Mesendoderm (in vitro differentiated cells): ENCODE measurements around the gene CLSTN1.

ENCODE experiments used
- DNase-seq: peaks from one replicate; pipeline ENCODE4 v3.0.0; 2013
- H2AK5ac ChIP-seq: 2 replicates; pipeline ENCODE4 v1.6.1; 2013; ENCODE audit warnings: low read length, inconsistent platforms
- H2BK120ac ChIP-seq: 2 replicates; pipeline ENCODE4 v1.6.1; 2013; ENCODE audit warnings: low read depth, mild to moderate bottlenecking, low read length, moderate library complexity, mixed read lengths
- H2BK15ac ChIP-seq: replicated peaks from 2 replicates; pipeline ENCODE4 v1.6.1; 2013; ENCODE audit warnings: low read depth, mild to moderate bottlenecking, moderate library complexity
- H2BK5ac ChIP-seq: 2 replicates; pipeline ENCODE4 v1.6.1; 2013; ENCODE audit warnings: low read length, inconsistent platforms
- H3K18ac ChIP-seq: 2 replicates; pipeline ENCODE4 v1.6.1; 2013; ENCODE audit warnings: mild to moderate bottlenecking, low read length, mixed read lengths
- H3K23ac ChIP-seq: one replicate; pipeline ENCODE4 v1.6.1; 2013; ENCODE audit warnings: low read length
- H3K27ac ChIP-seq: 2 replicates; pipeline ENCODE4 v1.5.1; 2013; ENCODE audit warnings: low read depth, mild to moderate bottlenecking, inconsistent platforms, low read length, moderate library complexity
- H3K27me3 ChIP-seq: 2 replicates; pipeline ENCODE4 v1.6.1; 2013; ENCODE audit warnings: low read length, control low read depth, mild to moderate bottlenecking, inconsistent platforms; ENCODE audit not compliant: insufficient read depth, poor library complexity
- H3K36me3 ChIP-seq: 2 replicates; pipeline ENCODE4 v1.6.1; 2013; ENCODE audit warnings: low read length, inconsistent platforms; ENCODE audit not compliant: control insufficient read depth, insufficient read depth
- H3K4ac ChIP-seq: one replicate; pipeline ENCODE4 v1.6.1; 2013; ENCODE audit warnings: low read depth, mild to moderate bottlenecking, low read length, moderate library complexity
- H3K4me1 ChIP-seq: 2 replicates; pipeline ENCODE4 v1.6.1; 2013; ENCODE audit warnings: low read depth, low read length, inconsistent platforms; ENCODE audit not compliant: control insufficient read depth
- H3K4me2 ChIP-seq: 2 replicates; pipeline ENCODE4 v1.6.1; 2013; ENCODE audit warnings: low read length
- H3K4me3 ChIP-seq: 2 replicates; pipeline ENCODE4 v1.5.1; 2013; ENCODE audit warnings: mild to moderate bottlenecking, low read length
- H3K56ac ChIP-seq: one replicate; pipeline ENCODE4 v1.6.1; 2013; ENCODE audit warnings: low read length
- H3K79me1 ChIP-seq: 2 replicates; pipeline ENCODE4 v1.6.1; 2013; ENCODE audit warnings: low read length, inconsistent platforms
- H3K79me2 ChIP-seq: 2 replicates; pipeline ENCODE4 v1.6.1; 2013; ENCODE audit warnings: mild to moderate bottlenecking, low read length; ENCODE audit not compliant: control insufficient read depth, insufficient read depth
- H3K9ac ChIP-seq: 2 replicates; pipeline ENCODE4 v1.6.1; 2013; ENCODE audit warnings: low read length, inconsistent platforms
- H4K5ac ChIP-seq: one replicate; pipeline ENCODE4 v1.6.1; 2013; ENCODE audit warnings: low read length
- H4K8ac ChIP-seq: one replicate; pipeline ENCODE4 v1.6.1; 2013; ENCODE audit warnings: low read depth, mild to moderate bottlenecking, control low read depth, low read length, moderate library complexity
- WGBS: extraction: QIAGEN DNeasy Blood & Tissue Kit; methylation state at CpG from one replicate; pipeline ENCODE4 v1.1.7; 2013; ENCODE audit warnings: low lambda C conversion rate, missing lambda C conversion rate; ENCODE audit not compliant: insufficient coverage; ENCODE audit errors: extremely low coverage; 5-methylcytosine and 5-hydroxymethylcytosine counted together

The CLSTN1 gene

GRCh38 chr1:9723068-9723805 lies 100.5 kb downstream of the CLSTN1 start:
- DNase-seq: no peak
- H3K18ac ChIP-seq: no peak overlapping the region
- no peak overlapping the region for H2BK15ac ChIP-seq
- no peaks in the 10 kb centered on the region for H3K79me2 ChIP-seq
- no peak overlapping the region for H2AK5ac ChIP-seq
- no peak overlapping the region for H2BK120ac ChIP-seq
- no peaks in the 10 kb centered on the region for H3K36me3 ChIP-seq
- H3K4me2 ChIP-seq: no peak overlapping the region
- H3K27me3 ChIP-seq: no peaks in the 10 kb centered on the region
- WGBS: no CpG with 5 or more reads among the region's 14 CpGs
- no peak overlapping the region for H3K56ac ChIP-seq
- no peak overlapping the region for H3K4me3 ChIP-seq
- no peak overlapping the region for H3K27ac ChIP-seq
- no peak overlapping the region for H3K9ac ChIP-seq
- no peak overlapping the region for H2BK5ac ChIP-seq
- H3K4me1 ChIP-seq: no peaks in the 10 kb centered on the region
- H3K23ac ChIP-seq: no peak overlapping the region
- no peak overlapping the region for H3K4ac ChIP-seq
- no peak overlapping the region for H4K5ac ChIP-seq
- no peak overlapping the region for H4K8ac ChIP-seq
- H3K79me1 ChIP-seq: no peaks in the 10 kb centered on the region

GRCh38 chr1:9722378-9722749 lies 101.4 kb downstream of the CLSTN1 start:
- no peak overlapping the region for H2BK5ac ChIP-seq
- no peak overlapping the region for H3K9ac ChIP-seq
- DNase-seq: no peak
- no peak overlapping the region for H4K5ac ChIP-seq
- H3K4me3 ChIP-seq: no peak overlapping the region
- H3K23ac ChIP-seq: no peak overlapping the region
- no peak overlapping the region for H4K8ac ChIP-seq
- no peak overlapping the region for H3K56ac ChIP-seq
- no peaks in the 10 kb centered on the region for H3K27me3 ChIP-seq
- no peak overlapping the region for H3K4ac ChIP-seq
- no peaks in the 10 kb centered on the region for H3K36me3 ChIP-seq
- H3K27ac ChIP-seq: no peak overlapping the region
- H3K4me2 ChIP-seq: no peak overlapping the region
- no peak overlapping the region for H3K18ac ChIP-seq
- H2BK120ac ChIP-seq: no peak overlapping the region
- no peak overlapping the region for H2AK5ac ChIP-seq
- no peak overlapping the region for H2BK15ac ChIP-seq
- no peaks in the 10 kb centered on the region for H3K4me1 ChIP-seq
- no CpG with 5 or more reads among the region's 10 CpGs for WGBS
- H3K79me2 ChIP-seq: no peaks in the 10 kb centered on the region
- H3K79me1 ChIP-seq: no peaks in the 10 kb centered on the region

- H3K27me3 ChIP-seq: no peaks in the 10 kb centered on the region
- no peak overlapping the region for H2AK5ac ChIP-seq
- no peak overlapping the region for H2BK120ac ChIP-seq
- H3K23ac ChIP-seq: no peak overlapping the region
- DNase-seq: peak; percentile 81
- H3K4me2 ChIP-seq: no peak overlapping the region
- H3K4ac ChIP-seq: no peak overlapping the region
- no peak overlapping the region for H2BK5ac ChIP-seq
- H2BK15ac ChIP-seq: no peak overlapping the region
- no peak overlapping the region for H3K9ac ChIP-seq
- WGBS: no CpG with 5 or more reads among the region's 29 CpGs
- no peak overlapping the region for H4K8ac ChIP-seq
- no peak overlapping the region for H3K27ac ChIP-seq
- no peak overlapping the region for H3K18ac ChIP-seq
- H4K5ac ChIP-seq: no peak overlapping the region
- no peak overlapping the region for H3K4me3 ChIP-seq
- peak overlapping the region; percentile 80 for H3K56ac ChIP-seq
- H3K79me2 ChIP-seq: no peaks in the 10 kb centered on the region
- no peaks in the 10 kb centered on the region for H3K79me1 ChIP-seq
- no peaks in the 10 kb centered on the region for H3K36me3 ChIP-seq
- H3K4me1 ChIP-seq: no peaks in the 10 kb centered on the region
Measured at GRCh38 chr1:9721606-9722377, 102.0 kb downstream of the CLSTN1 start.

- Histone ChIP-seq H4K8ac (no peak overlapping the region), H3K4me3 (no peak overlapping the region), H3K18ac (no peak overlapping the region), H3K56ac (peak overlapping the region; percentile 80), H3K27me3 (no peaks in the 10 kb centered on the region), H2BK5ac (no peak overlapping the region), H3K79me2 (no peaks in the 10 kb centered on the region), H3K23ac (no peak overlapping the region), H3K4me2 (no peak overlapping the region), H3K27ac (no peak overlapping the region), H3K79me1 (no peaks in the 10 kb centered on the region), H3K4ac (no peak overlapping the region), H3K36me3 (no peaks in the 10 kb centered on the region), H2AK5ac (no peak overlapping the region), H2BK15ac (no peak overlapping the region), H3K4me1 (no peaks in the 10 kb centered on the region), H4K5ac (no peak overlapping the region), H2BK120ac (no peak overlapping the region), H3K9ac (no peak overlapping the region)
- DNase-seq: no peak
- no CpG with 5 or more reads among the region's 34 CpGs for WGBS
Measured at GRCh38 chr1:9720785-9721605, 102.8 kb downstream of the CLSTN1 start.

GRCh38 chr1:9719978-9720722 lies 103.6 kb downstream of the CLSTN1 start:
- no peak overlapping the region for H2BK15ac ChIP-seq
- no peak overlapping the region for H3K4me3 ChIP-seq
- H3K4ac ChIP-seq: no peak overlapping the region
- H3K27me3 ChIP-seq: no peaks in the 10 kb centered on the region
- H3K4me1 ChIP-seq: no peaks in the 10 kb centered on the region
- H3K18ac ChIP-seq: no peak overlapping the region
- no peak overlapping the region for H3K56ac ChIP-seq
- no peak overlapping the region for H3K4me2 ChIP-seq
- no peak overlapping the region for H2BK120ac ChIP-seq
- H3K79me2 ChIP-seq: no peaks in the 10 kb centered on the region
- no peak overlapping the region for H2AK5ac ChIP-seq
- no peak overlapping the region for H3K9ac ChIP-seq
- WGBS: no CpG with 5 or more reads among the region's 36 CpGs
- H3K36me3 ChIP-seq: no peaks in the 10 kb centered on the region
- H2BK5ac ChIP-seq: no peak overlapping the region
- H3K79me1 ChIP-seq: no peaks in the 10 kb centered on the region
- DNase-seq: peak; percentile 16
- no peak overlapping the region for H4K5ac ChIP-seq
- no peak overlapping the region for H3K23ac ChIP-seq
- H3K27ac ChIP-seq: no peak overlapping the region
- H4K8ac ChIP-seq: no peak overlapping the region
